SK-N-MC (cell line): Measurements from ENCODE around the gene CIAO2A.
"Not testable (repeated sequence)": the region's sequence is repeated elsewhere in the genome, so short reads cannot be mapped to it uniquely, and the experiment has no call there.

Experiments used
- DNase-seq: peaks from one replicate; pipeline ENCODE4 v3.0.0-alpha.2; 2011; ENCODE audit warnings: low read depth, low spot score
- H3K27ac ChIP-seq: fragments of 200-600 bp; sonication (generic); 2 replicates; pipeline ENCODE4 v1.5.1; 2016; ENCODE audit warnings: mixed run types
- H3K36me3 ChIP-seq: fragments of 200-600 bp; sonication (generic); 2 replicates; pipeline ENCODE4 v1.6.1; 2017; ENCODE audit warnings: antibody characterized with exemption, low read length, mixed read lengths; ENCODE audit not compliant: insufficient read depth
- H3K4me3 ChIP-seq: fragments of 200-600 bp; sonication (generic); 2 replicates; pipeline ENCODE4 v1.5.1; 2016
- H3K9ac ChIP-seq: fragments of 200-600 bp; sonication (generic); 2 replicates; pipeline ENCODE4 v1.8.0; 2017; ENCODE audit warnings: mixed run types, mixed read lengths; ENCODE audit not compliant: insufficient read length
- H3K9me3 ChIP-seq: fragments of 200-600 bp; sonication (generic); 2 replicates; pipeline ENCODE4 v1.6.1; 2017; ENCODE audit warnings: low read depth, mild to moderate bottlenecking, antibody characterized with exemption, low read length, moderate library complexity, mixed read lengths
- EZH2 ChIP-seq: fragments of 200-600 bp; sonication (generic); IDR thresholded peaks from one replicate; pipeline ENCODE4 v1.6.1; 2017; ENCODE audit warnings: antibody characterized with exemption
- FOXP2 ChIP-seq: optimal IDR thresholded peaks from 2 replicates; pipeline ENCODE3; 2011; ENCODE audit warnings: mild to moderate bottlenecking, moderate library complexity; ENCODE audit not compliant: insufficient read depth; ENCODE audit errors: extremely low read length, control extremely low read depth
- POLR2AphosphoS5 ChIP-seq: IDR thresholded peaks from 2 replicates; pipeline ENCODE4 v1.6.1; 2012; ENCODE audit warnings: mild to moderate bottlenecking, low read depth, low read length, borderline replicate concordance

CIAO2A gene

GRCh38 chr15:64092864-64093626, 593 bp downstream of the CIAO2A start:
- Histone ChIP-seq H3K27ac (peak overlapping the region; percentile 39; the same call in 1 of the 2 replicates), H3K9me3 (no peaks in the 10 kb centered on the region), H3K4me3 (peak overlapping the region; percentile 82), H3K36me3 (peaks cover 18% of the 10 kb centered on the region), H3K9ac (peak overlapping the region; percentile 82)
- no peak for TF ChIP-seq POLR2AphosphoS5
- TF ChIP-seq EZH2, result no peak
- TF ChIP-seq FOXP2, result no peak
- DNase-seq, result no peak

- Histone ChIP-seq H3K36me3 (peaks cover 26% of the 10 kb centered on the region), H3K27ac (no peak overlapping the region), H3K4me3 (peak overlapping the region; percentile 82), H3K9me3 (no peaks in the 10 kb centered on the region), H3K9ac (peak overlapping the region; percentile 82)
- TF ChIP-seq EZH2 (no peak), POLR2AphosphoS5 (no peak), FOXP2 (no peak)
- no peak for DNase-seq
Measured at GRCh38 chr15:64092075-64092820, 1.4 kb downstream of the CIAO2A start.

GRCh38 chr15:64090527-64090926, 3.1 kb downstream of the CIAO2A start:
- Histone ChIP-seq H3K36me3 (peaks cover 27% of the 10 kb centered on the region), H3K9me3 (no peaks in the 10 kb centered on the region), H3K4me3 (no peak overlapping the region), H3K27ac (no peak overlapping the region), H3K9ac (no peak overlapping the region)
- TF ChIP-seq FOXP2 (no peak), EZH2 (no peak), POLR2AphosphoS5 (no peak)
- no peak for DNase-seq

GRCh38 chr15:64089543-64090280, 3.9 kb downstream of the CIAO2A start:
- peaks cover 27% of the 10 kb centered on the region for H3K36me3 ChIP-seq
- no peak overlapping the region for H3K4me3 ChIP-seq
- DNase-seq, result no peak
- H3K27ac ChIP-seq, result no peak overlapping the region
- H3K9me3 ChIP-seq, result no peaks in the 10 kb centered on the region
- H3K9ac ChIP-seq, result no peak overlapping the region
- no peak for TF ChIP-seq EZH2
- TF ChIP-seq POLR2AphosphoS5, result no peak
- TF ChIP-seq FOXP2, result no peak

GRCh38 chr15:64082757-64083156, 10.9 kb downstream of the CIAO2A start:
- Histone ChIP-seq H3K27ac (no peak overlapping the region), H3K9ac (no peak overlapping the region), H3K36me3 (peaks cover 36% of the 10 kb centered on the region), H3K9me3 (no peaks in the 10 kb centered on the region), H3K4me3 (no peak overlapping the region)
- TF ChIP-seq FOXP2 (no peak), EZH2 (no peak), POLR2AphosphoS5 (no peak)
- DNase-seq, result no peak

- not testable (repeated sequence) for DNase-seq, H3K27ac ChIP-seq, H3K9ac ChIP-seq, H3K4me3 ChIP-seq, H3K9me3 ChIP-seq
- H3K36me3 ChIP-seq, result peaks cover 33% of the 10 kb centered on the region
Measured at GRCh38 chr15:64073496-64073895, 20.1 kb downstream of the CIAO2A start.

- TF ChIP-seq FOXP2 (no peak), POLR2AphosphoS5 (no peak), EZH2 (no peak)
- H3K36me3 ChIP-seq, result peaks cover 33% of the 10 kb centered on the region
- no peaks in the 10 kb centered on the region for H3K9me3 ChIP-seq
- H3K9ac ChIP-seq, result no peak overlapping the region
- H3K27ac ChIP-seq, result no peak overlapping the region
- no peak for DNase-seq
- no peak overlapping the region for H3K4me3 ChIP-seq
Measured at GRCh38 chr15:64072812-64073211, 20.8 kb downstream of the CIAO2A start.

- Histone ChIP-seq H3K27ac (no peak overlapping the region), H3K9me3 (no peaks in the 10 kb centered on the region), H3K9ac (no peak overlapping the region), H3K36me3 (peaks cover 29% of the 10 kb centered on the region), H3K4me3 (no peak overlapping the region)
- TF ChIP-seq FOXP2, result no peak
- TF ChIP-seq EZH2, result no peak
- TF ChIP-seq POLR2AphosphoS5, result no peak
- no peak for DNase-seq
Measured at GRCh38 chr15:64071931-64072765, 21.5 kb downstream of the CIAO2A start.
